Duodenal mucosa (tissue), 2 donors: Measurements from ENCODE around the gene LRRN4.

ENCODE experiments used
- H3K27ac ChIP-seq: one replicate; pipeline ENCODE4 v1.7.0; 2013; ENCODE audit warnings: low read depth, low read length
- H3K27me3 ChIP-seq, 2 donors: one replicate each; pipeline ENCODE4 v1.7.0; 2013; ENCODE audit warnings: low read length in 2 of 2, control low read depth in 1 of 2; ENCODE audit not compliant: insufficient read depth in 2 of 2, control insufficient read depth in 1 of 2
- H3K36me3 ChIP-seq, 2 donors: one replicate each; pipeline ENCODE4 v1.7.0; 2013; ENCODE audit warnings: low read length in 2 of 2, control low read depth in 1 of 2; ENCODE audit not compliant: insufficient read depth in 2 of 2, control insufficient read depth in 1 of 2
- H3K4me1 ChIP-seq, 2 donors: one replicate each; pipeline ENCODE4 v1.7.0; 2013; ENCODE audit warnings: low read length in 2 of 2, control low read depth in 1 of 2; ENCODE audit not compliant: insufficient read depth in 2 of 2, control insufficient read depth in 1 of 2
- H3K4me3 ChIP-seq, 2 donors: one replicate each; pipeline ENCODE4 v1.7.0; 2013; ENCODE audit warnings: low read length in 2 of 2, low read depth in 1 of 2
- H3K9ac ChIP-seq, 2 donors: one replicate each; pipeline ENCODE4 v1.7.0; 2013; ENCODE audit warnings: low read length in 2 of 2, low read depth in 1 of 2
- H3K9me3 ChIP-seq, 2 donors: one replicate each; pipeline ENCODE4 v1.7.0; 2013; ENCODE audit warnings: low read length in 2 of 2, control low read depth in 1 of 2; ENCODE audit not compliant: control insufficient read depth in 1 of 2

Gene LRRN4

DNA sequence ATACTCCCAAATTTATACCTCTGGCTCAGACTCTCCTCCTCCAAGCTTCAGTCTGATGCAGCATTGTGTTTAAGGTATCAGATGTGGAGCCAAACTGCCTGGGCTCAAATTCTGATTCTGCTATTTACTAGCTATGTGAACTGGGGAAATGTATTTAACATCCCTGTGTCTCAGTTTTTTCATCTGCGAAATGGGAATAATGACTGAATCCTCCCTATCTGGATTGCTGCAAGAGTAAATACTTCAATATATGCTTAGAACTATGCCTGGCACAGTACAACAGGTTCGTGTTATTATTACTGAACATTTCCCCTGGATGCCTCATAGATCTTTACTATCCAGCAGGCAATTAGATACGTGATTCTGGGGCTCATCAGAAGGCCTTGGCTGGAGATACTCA lies 5.5 kb downstream of the LRRN4 start:
- H3K9ac ChIP-seq = no peak overlapping the region
- H3K9me3 ChIP-seq = no peaks in the 10 kb centered on the region
- H3K27ac ChIP-seq = no peak overlapping the region
- H3K36me3 ChIP-seq = no peaks in the 10 kb centered on the region
- peaks cover 15 to 16% of the 10 kb centered on the region in 2 donors for H3K27me3 ChIP-seq
- peaks cover 0 to 12% of the 10 kb centered on the region in 2 donors for H3K4me1 ChIP-seq
- H3K4me3 ChIP-seq = no peak overlapping the region

DNA sequence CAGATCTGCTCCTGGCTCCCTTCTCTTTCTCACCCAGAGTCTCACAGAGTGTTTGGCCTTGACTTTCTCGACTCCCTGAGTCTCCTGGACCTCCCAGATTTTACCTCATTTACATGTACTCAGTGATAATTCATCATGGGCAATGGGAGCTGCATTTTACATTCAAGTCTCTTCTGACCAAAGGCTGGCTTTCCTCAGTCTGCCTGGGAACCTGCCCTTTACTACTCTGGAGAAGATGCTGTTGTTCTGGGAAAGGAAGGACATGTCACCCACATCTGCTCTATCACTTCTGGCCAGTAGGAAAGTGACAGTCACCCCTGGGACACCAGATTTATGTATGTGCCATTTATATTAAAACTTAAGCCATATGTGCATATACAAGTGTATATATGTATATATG lies 7.4 kb downstream of the LRRN4 start:
- Histone ChIP-seq H3K36me3 (peaks cover 9 to 10% of the 10 kb centered on the region in 2 donors), H3K27me3 (peaks cover 4 to 6% of the 10 kb centered on the region in 2 donors), H3K27ac (no peak overlapping the region), H3K4me1 (peaks cover 0 to under 1% of the 10 kb centered on the region in 2 donors), H3K9ac (no peak overlapping the region), H3K4me3 (no peak overlapping the region), H3K9me3 (no peaks in the 10 kb centered on the region)

GRCh38 chr20:6045566-6045965 lies 8.3 kb downstream of the LRRN4 start:
- H3K9ac ChIP-seq = no peak overlapping the region
- no peak overlapping the region for H3K27ac ChIP-seq
- no peaks in the 10 kb centered on the region for H3K9me3 ChIP-seq
- H3K4me1 ChIP-seq = no peaks in the 10 kb centered on the region
- peaks cover 17 to 19% of the 10 kb centered on the region in 2 donors for H3K36me3 ChIP-seq
- H3K4me3 ChIP-seq = no peak overlapping the region
- no peaks in the 10 kb centered on the region for H3K27me3 ChIP-seq

- H3K4me3 ChIP-seq = no peak overlapping the region
- no peaks in the 10 kb centered on the region for H3K27me3 ChIP-seq
- H3K4me1 ChIP-seq = no peaks in the 10 kb centered on the region
- H3K9me3 ChIP-seq = no peaks in the 10 kb centered on the region
- no peak overlapping the region for H3K9ac ChIP-seq
- peaks cover 30 to 32% of the 10 kb centered on the region in 2 donors for H3K36me3 ChIP-seq
- H3K27ac ChIP-seq = no peak overlapping the region
Observed at GRCh38 chr20:6044115-6044514, 9.7 kb downstream of the LRRN4 start.

DNA sequence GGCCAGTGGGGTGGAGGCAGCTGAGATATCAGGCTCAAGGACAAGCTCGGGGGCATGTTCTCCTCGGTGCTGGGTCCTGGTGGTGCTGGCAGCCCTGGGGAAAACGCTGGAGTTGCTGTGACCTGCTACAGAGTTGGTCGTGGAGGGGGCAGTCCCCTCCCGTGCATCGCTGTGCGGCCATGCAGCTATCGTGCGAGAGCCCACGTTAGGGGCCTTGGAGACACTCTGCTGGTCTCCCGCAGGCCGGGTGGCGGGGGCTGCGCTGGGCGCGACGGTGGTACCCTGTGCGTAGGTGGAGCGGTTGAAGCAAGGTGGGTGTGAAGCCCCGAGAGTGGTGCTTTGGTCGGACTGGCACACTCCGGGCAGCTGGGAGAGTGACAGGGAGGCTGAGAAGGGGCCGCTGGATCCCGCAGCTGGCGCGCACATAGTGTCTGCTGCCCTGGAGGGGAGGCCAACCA lies 12.0 kb downstream of the LRRN4 start:
- no peaks in the 10 kb centered on the region for H3K4me1 ChIP-seq
- H3K36me3 ChIP-seq = peaks cover 42 to 52% of the 10 kb centered on the region in 2 donors
- no peak overlapping the region for H3K9ac ChIP-seq
- no peaks in the 10 kb centered on the region for H3K27me3 ChIP-seq
- H3K4me3 ChIP-seq = no peak overlapping the region
- no peaks in the 10 kb centered on the region for H3K9me3 ChIP-seq
- no peak overlapping the region for H3K27ac ChIP-seq

DNA sequence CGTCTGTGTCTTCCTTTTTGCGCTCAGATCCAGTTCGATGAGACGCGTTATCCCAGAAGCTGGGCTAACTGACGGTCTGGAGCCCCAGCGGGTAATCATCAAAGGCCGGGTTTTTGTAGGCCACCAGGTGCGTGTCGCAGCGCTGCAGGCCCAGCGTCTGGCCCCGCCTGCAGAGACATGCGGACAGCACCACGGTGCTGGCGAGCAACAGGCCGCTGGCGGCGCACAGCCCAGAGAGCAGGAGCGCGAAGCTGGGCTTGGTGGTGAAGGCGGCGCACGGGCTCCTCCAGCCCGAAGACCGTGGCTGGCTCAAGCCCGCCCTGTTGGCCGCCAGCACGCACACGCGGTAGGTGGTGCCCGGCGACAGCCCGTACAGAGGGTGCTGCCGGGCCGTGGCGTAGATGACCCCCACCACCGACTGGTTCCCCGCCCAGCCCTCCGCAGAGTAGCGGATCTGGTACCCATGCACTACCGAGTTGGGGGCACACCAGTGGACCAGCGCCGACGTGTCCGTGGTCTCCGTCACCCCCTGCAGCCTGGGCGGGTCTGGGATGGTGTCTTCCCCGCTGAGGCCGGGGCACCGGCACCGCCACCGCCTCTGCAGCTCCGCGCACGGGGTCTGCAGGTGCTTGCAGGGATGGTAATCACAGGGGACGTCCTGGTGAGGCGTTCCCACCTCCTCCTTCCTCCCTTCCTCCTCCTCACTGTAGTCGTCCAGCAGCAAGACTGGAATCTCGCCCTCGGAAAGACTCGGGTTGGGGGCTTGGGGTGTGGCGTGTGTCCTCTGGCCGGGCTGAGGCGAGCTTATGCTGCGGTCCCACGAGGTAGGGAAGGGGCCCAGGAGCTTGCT lies 12.7 kb downstream of the LRRN4 start:
- H3K9ac ChIP-seq = no peak overlapping the region
- H3K27ac ChIP-seq = no peak overlapping the region
- no peak overlapping the region for H3K4me3 ChIP-seq
- peaks cover 48 to 58% of the 10 kb centered on the region in 2 donors for H3K36me3 ChIP-seq
- H3K4me1 ChIP-seq = no peaks in the 10 kb centered on the region
- no peaks in the 10 kb centered on the region for H3K27me3 ChIP-seq
- no peaks in the 10 kb centered on the region for H3K9me3 ChIP-seq

DNA sequence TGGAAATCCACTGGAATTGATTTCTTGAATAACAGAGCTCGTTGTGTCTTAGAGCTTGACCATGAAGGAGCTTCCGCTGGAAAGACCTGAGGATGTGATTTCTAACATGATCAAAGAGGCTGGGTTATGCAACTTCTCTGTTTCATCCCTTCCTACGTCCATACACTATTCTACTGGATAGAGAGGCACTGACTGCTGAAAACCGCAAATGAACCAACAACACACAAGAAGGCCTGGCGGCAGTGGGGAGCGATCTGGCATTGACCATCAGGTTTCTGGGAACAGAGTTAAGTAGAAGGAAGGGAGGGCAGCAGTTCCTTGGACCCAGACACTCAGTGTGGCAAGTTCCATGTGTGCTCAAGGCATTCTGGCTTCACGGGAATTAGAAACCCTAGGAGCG lies 13.3 kb downstream of the LRRN4 start:
- Histone ChIP-seq H3K27me3 (no peaks in the 10 kb centered on the region), H3K27ac (no peak overlapping the region), H3K4me1 (no peaks in the 10 kb centered on the region), H3K36me3 (peaks cover 50 to 62% of the 10 kb centered on the region in 2 donors), H3K9ac (no peak overlapping the region), H3K4me3 (no peak overlapping the region), H3K9me3 (no peaks in the 10 kb centered on the region)

DNA sequence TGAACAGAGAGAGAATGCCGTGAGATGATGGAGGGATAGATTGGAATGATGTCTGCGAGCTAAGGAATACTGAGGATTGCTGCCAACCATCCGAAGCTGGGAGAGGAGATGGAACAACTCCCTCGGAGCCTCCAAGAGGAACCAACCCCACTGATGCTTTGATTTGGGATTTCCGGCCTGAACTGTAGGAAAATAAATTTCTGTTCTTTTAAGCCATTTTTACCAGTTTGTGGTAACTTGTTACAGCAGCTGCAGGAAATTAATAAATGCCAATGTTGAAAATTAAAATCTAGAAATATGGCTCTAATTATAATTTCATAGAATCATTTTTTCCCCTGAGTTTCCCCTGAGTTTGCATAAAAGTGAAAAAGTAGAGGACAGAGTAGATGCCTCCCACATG lies 14.1 kb downstream of the LRRN4 start:
- Histone ChIP-seq H3K9me3 (no peaks in the 10 kb centered on the region), H3K4me3 (no peak overlapping the region), H3K9ac (no peak overlapping the region), H3K36me3 (peaks cover 52 to 63% of the 10 kb centered on the region in 2 donors), H3K27ac (no peak overlapping the region), H3K27me3 (no peaks in the 10 kb centered on the region), H3K4me1 (no peaks in the 10 kb centered on the region)

DNA sequence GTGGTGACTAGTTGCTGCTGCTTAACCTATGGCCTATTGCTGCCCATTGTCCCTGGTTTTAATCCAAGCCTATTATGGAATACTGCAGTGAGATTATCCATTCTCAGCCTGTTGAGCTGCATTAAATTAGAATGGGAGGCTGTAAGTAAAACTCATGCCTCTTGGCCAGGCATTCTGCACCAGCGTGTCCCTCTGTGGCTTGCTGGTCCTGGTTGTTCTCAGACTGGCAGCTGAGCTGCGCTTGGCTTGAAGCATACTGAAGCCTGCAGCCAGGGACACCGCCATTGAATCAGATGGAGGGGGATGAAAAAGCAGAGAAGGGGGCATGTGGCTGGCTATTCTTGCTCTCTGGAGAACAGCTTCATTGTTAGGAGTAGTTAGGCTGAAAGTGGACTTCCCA lies 15.6 kb downstream of the LRRN4 start:
- Histone ChIP-seq H3K9me3 (no peaks in the 10 kb centered on the region), H3K36me3 (peaks cover 60 to 78% of the 10 kb centered on the region in 2 donors), H3K9ac (no peak overlapping the region), H3K4me3 (no peak overlapping the region), H3K4me1 (no peaks in the 10 kb centered on the region), H3K27me3 (no peaks in the 10 kb centered on the region), H3K27ac (no peak overlapping the region)

GRCh38 chr20:6037082-6037481 lies 16.8 kb downstream of the LRRN4 start:
- peaks cover 58 to 80% of the 10 kb centered on the region in 2 donors for H3K36me3 ChIP-seq
- H3K4me1 ChIP-seq = no peaks in the 10 kb centered on the region

More at GRCh38 chr20:6037082-6037481, 16.8 kb downstream of the LRRN4 start:
- Histone ChIP-seq H3K27ac (no peak overlapping the region), H3K27me3 (no peaks in the 10 kb centered on the region), H3K9me3 (no peaks in the 10 kb centered on the region), H3K9ac (no peak overlapping the region), H3K4me3 (no peak overlapping the region)
